Osteocyte (in vitro differentiated cells): ENCODE data around the gene HIRA. TPM values are rescaled to one million over a fixed set of nuclear protein-coding genes. Genes with fewer than 3 reads are reported as not detected.

Experiments
- DNase-seq: peaks from one replicate; pipeline ENCODE4 v3.0.0; 2021; ENCODE audit warnings: mixed read lengths; ENCODE audit not compliant: unreplicated experiment; ENCODE audit errors: extremely low spot score
- H3K27ac Mint-ChIP-seq: one replicate; pipeline ENCODE4 v1.8.0; 2021; ENCODE audit warnings: mild to moderate bottlenecking, mixed read lengths; ENCODE audit not compliant: unreplicated experiment
- H3K27me3 Mint-ChIP-seq: one replicate; pipeline ENCODE4 v1.8.0; 2021; ENCODE audit warnings: mixed read lengths; ENCODE audit not compliant: unreplicated experiment
- H3K36me3 Mint-ChIP-seq: one replicate; pipeline ENCODE4 v1.8.0; 2021; ENCODE audit warnings: mixed read lengths; ENCODE audit not compliant: unreplicated experiment
- H3K4me1 Mint-ChIP-seq: one replicate; pipeline ENCODE4 v1.8.0; 2021; ENCODE audit warnings: mixed read lengths; ENCODE audit not compliant: unreplicated experiment
- H3K4me3 Mint-ChIP-seq: one replicate; pipeline ENCODE4 v1.8.0; 2021; ENCODE audit warnings: mild to moderate bottlenecking, moderate library complexity, mixed read lengths; ENCODE audit not compliant: unreplicated experiment
- H3K9me3 Mint-ChIP-seq: one replicate; pipeline ENCODE4 v1.8.0; 2021; ENCODE audit warnings: mixed read lengths; ENCODE audit not compliant: unreplicated experiment
- total RNA-seq: library from RNA; stranded (reverse); gene quantifications from 2 replicates; pipeline ENCODE4 v1.2.1, GENCODE V29; 2021
- TF ChIP-seq, protein P1 (sequence below): fragments of 200-600 bp; sonication (generic); IDR thresholded peaks from 2 replicates; pipeline ENCODE4 v1.5.0; 2021; ENCODE audit warnings: antibody characterized with exemption, mild to moderate bottlenecking, moderate library complexity

Gene HIRA
- total RNA-seq, 1 donor from 2014 or later = 33.2 TPM

DNA sequence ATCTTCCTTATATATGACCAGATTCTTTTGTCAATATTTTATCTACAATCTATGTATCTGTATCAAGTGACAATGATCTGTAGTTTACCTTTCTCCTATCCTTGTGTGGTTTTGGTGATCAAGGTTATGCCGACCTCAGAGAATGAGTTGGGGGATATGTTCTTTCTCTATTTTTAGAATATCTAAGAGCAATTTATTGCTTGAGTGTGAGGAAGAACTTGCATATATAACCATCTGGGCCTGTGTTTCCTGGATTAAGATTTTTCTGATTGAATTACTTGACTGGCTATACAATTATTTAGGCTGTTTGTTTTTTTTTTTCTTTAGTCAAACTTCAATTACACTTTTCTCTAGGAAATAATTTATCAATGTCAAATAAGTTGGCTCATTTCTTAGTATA lies 30.0 kb upstream of the HIRA start:
- no peak overlapping the region for H3K27ac Mint-ChIP-seq
- no peak overlapping the region for H3K4me3 Mint-ChIP-seq
- TF ChIP-seq, protein P1, sequence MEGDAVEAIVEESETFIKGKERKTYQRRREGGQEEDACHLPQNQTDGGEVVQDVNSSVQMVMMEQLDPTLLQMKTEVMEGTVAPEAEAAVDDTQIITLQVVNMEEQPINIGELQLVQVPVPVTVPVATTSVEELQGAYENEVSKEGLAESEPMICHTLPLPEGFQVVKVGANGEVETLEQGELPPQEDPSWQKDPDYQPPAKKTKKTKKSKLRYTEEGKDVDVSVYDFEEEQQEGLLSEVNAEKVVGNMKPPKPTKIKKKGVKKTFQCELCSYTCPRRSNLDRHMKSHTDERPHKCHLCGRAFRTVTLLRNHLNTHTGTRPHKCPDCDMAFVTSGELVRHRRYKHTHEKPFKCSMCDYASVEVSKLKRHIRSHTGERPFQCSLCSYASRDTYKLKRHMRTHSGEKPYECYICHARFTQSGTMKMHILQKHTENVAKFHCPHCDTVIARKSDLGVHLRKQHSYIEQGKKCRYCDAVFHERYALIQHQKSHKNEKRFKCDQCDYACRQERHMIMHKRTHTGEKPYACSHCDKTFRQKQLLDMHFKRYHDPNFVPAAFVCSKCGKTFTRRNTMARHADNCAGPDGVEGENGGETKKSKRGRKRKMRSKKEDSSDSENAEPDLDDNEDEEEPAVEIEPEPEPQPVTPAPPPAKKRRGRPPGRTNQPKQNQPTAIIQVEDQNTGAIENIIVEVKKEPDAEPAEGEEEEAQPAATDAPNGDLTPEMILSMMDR = no peak
- no peak for DNase-seq
- peaks cover 3% of the 10 kb centered on the region for H3K4me1 Mint-ChIP-seq
- H3K36me3 Mint-ChIP-seq = peaks cover 12% of the 10 kb centered on the region
- no peaks in the 10 kb centered on the region for H3K9me3 Mint-ChIP-seq
- no peaks in the 10 kb centered on the region for H3K27me3 Mint-ChIP-seq

DNA sequence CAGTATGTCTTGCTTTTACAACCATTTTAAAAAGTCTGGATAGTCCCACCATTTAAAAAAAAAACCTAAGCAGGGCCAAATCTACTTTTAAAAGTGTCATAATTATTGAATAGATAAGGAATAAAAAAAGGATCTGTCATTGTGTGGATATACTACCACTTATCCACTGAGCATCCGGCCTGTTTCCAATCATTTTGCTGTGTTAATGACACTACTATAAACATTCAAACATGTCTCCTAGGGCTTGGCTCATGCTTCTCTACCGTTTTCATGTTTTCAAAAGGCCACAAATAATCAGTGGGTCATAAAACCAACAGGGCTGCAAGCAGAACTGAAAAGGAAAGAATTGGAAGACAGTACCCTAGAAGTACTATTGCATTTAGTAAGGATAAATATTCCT lies 28.5 kb upstream of the HIRA start:
- no peak overlapping the region for H3K27ac Mint-ChIP-seq
- H3K4me1 Mint-ChIP-seq = peaks cover 8% of the 10 kb centered on the region
- H3K4me3 Mint-ChIP-seq = no peak overlapping the region
- peaks cover 21% of the 10 kb centered on the region for H3K36me3 Mint-ChIP-seq
- no peaks in the 10 kb centered on the region for H3K27me3 Mint-ChIP-seq
- TF ChIP-seq, protein P1 = no peak
- no peak for DNase-seq
- H3K9me3 Mint-ChIP-seq = no peaks in the 10 kb centered on the region

DNA sequence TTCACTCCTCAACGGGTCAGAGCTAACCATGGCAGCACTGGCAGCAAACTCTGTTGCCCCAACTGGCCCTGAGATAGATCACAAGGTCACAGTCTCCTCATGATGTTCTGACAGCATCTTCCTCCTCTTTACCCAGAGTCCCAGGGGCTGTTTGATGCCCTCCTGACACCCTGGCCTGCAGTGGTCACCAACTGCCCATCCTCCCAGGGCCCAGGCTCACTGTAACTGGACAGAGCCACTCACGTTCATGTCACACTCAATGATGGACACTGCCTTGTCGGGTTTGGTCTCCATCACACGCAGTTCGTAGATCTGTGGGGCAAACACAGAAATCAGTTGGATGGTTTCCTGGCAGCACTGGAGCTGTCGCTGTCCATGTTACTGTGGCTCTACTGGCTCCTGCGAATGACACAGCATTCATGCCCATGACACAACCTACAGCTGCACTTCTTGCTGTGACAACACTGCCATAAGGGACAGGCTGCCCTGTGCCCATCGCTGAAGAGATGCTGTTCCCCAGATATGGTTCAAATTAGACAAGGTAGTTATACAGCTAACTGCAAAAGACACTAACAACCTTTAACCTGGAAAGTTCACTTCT lies 26.4 kb upstream of the HIRA start:
- no peak overlapping the region for H3K27ac Mint-ChIP-seq
- no peak for DNase-seq
- H3K27me3 Mint-ChIP-seq = no peaks in the 10 kb centered on the region
- TF ChIP-seq, protein P1 = no peak
- no peaks in the 10 kb centered on the region for H3K9me3 Mint-ChIP-seq
- peaks cover 36% of the 10 kb centered on the region for H3K36me3 Mint-ChIP-seq
- no peak overlapping the region for H3K4me3 Mint-ChIP-seq
- H3K4me1 Mint-ChIP-seq = peaks cover 6% of the 10 kb centered on the region

DNA sequence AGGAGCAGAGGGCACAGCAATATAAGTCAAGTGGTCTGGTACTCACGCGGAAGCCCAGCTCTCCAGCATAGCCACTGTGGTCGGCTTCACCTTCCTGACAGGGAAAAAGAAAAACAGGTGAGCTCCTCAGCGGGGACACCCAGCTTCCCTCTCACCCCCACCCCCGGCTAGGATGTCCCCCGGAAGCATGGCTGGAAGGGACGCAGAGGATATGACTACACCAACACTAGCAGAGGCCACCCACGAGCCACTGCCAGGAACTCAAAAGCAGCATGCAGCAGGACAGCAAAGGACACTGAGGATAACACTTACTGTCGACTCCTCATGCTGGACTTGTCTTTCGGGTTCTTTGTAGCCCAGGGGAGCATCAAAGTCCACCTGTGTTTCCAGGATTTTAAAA lies 25.0 kb upstream of the HIRA start:
- DNase-seq = no peak
- no peaks in the 10 kb centered on the region for H3K9me3 Mint-ChIP-seq
- TF ChIP-seq, protein P1 = no peak
- no peak overlapping the region for H3K4me3 Mint-ChIP-seq
- H3K27me3 Mint-ChIP-seq = no peaks in the 10 kb centered on the region
- H3K4me1 Mint-ChIP-seq = peaks cover 6% of the 10 kb centered on the region
- peaks cover 40% of the 10 kb centered on the region for H3K36me3 Mint-ChIP-seq
- no peak overlapping the region for H3K27ac Mint-ChIP-seq

DNA sequence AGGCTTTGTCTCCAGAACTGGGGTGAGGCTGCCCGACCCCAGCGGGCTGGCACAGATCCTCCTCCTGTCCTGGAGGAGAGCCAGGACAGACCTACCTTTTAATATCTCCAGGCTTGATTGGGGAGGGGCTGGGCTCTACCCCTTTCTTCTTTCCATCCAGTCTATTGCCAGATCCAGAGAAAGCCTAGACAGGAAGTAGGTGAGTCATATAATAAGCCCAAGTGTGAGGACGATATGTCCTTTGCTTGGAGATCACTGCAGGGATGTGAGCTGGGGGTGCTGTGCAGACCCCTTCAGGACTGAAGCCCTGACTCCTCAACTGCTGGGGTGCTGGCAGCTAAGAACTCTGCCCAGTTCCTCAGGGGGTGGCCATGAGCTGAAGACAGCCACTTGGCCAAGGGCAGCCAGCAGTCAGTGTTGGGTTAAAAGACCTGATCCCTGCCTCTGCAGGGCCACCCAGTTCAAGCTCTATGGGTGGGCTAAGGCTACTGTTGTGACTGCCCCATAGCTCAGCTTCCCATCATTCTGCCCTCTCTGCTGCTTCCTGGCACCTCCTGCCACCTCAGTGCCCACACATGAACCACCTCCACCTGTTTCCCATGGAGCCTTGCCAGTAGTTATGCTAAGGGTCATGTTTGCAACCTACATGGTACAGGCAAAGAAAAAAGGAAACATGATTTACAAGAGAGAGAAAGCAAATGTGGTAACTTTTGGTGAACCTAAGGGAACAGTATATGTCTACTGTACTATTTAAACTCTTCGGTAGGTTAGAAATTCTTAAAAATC lies 24.2 kb upstream of the HIRA start:
- Mint-ChIP-seq H3K4me3 (no peak overlapping the region), H3K4me1 (peaks cover 6% of the 10 kb centered on the region), H3K36me3 (peaks cover 45% of the 10 kb centered on the region), H3K27ac (no peak overlapping the region), H3K27me3 (no peaks in the 10 kb centered on the region), H3K9me3 (no peaks in the 10 kb centered on the region)
- DNase-seq = no peak
- TF ChIP-seq, protein P1 = no peak
